NB4 (cell line): ENCODE results near the gene AXIN1.

Source experiments
- POLR2A ChIP-seq: IDR thresholded peaks from 2 replicates; pipeline ENCODE4 v1.6.1; 2011; ENCODE audit warnings: mild to moderate bottlenecking; ENCODE audit not compliant: insufficient read length; ENCODE audit errors: extremely low read depth
- TF ChIP-seq, protein P1 (sequence below): IDR thresholded peaks from one replicate; pipeline ENCODE4 v1.5.1; 2012; ENCODE audit warnings: low read depth, low read length

DNA sequence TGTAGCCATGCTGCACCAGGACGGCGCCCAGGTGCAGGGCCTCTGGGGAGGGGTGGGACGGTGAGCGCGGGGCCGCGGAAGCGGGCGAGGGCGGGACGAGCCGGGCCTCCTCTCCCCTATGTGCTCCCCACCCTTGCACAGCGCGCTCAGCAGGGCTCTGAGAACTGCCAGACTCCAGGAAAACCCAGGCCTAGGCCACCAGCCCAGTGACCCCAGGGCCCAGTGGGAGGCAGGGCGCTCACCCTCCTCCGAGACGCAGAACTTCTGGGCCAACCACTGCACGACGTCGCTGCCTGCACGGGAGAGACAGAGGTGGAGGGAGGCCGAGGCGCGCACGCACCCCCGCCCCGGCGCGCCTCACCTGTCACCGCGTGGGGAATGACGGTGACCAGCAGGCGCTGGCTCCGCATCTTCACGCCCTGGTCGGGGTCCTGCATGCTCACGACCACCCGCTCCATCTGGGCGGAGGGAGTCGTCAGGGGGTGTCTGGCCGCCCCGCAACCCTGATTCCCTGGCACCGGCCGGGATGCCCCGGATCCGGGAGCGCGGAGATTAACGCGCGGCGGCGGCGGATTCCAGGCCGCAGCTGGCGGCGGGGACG lies 77.4 kb downstream of the AXIN1 start:
- TF ChIP-seq, protein P1, sequence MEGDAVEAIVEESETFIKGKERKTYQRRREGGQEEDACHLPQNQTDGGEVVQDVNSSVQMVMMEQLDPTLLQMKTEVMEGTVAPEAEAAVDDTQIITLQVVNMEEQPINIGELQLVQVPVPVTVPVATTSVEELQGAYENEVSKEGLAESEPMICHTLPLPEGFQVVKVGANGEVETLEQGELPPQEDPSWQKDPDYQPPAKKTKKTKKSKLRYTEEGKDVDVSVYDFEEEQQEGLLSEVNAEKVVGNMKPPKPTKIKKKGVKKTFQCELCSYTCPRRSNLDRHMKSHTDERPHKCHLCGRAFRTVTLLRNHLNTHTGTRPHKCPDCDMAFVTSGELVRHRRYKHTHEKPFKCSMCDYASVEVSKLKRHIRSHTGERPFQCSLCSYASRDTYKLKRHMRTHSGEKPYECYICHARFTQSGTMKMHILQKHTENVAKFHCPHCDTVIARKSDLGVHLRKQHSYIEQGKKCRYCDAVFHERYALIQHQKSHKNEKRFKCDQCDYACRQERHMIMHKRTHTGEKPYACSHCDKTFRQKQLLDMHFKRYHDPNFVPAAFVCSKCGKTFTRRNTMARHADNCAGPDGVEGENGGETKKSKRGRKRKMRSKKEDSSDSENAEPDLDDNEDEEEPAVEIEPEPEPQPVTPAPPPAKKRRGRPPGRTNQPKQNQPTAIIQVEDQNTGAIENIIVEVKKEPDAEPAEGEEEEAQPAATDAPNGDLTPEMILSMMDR: no peak
- TF ChIP-seq POLR2A: no peak
